ENCODE measurements around the gene CD27.
A peak's percentile ranks its signal among the peaks of the same experiment; 100 is the strongest.
"Not testable (repeated sequence)": the region's sequence is repeated elsewhere in the genome, so short reads cannot be mapped to it uniquely, and the experiment has no call there.

Gene CD27

GRCh38 chr12:6444704-6445688, at the start of gene CD27:
TSS of gene CD27 (plus strand) at chr12:6444955. CDS start at chr12:6445096, 141 bp downstream.
- no peak for DNase-seq

GRCh38 chr12:6396031-6396430, 48.7 kb upstream of the CD27 start:
- no peak for DNase-seq

DNA sequence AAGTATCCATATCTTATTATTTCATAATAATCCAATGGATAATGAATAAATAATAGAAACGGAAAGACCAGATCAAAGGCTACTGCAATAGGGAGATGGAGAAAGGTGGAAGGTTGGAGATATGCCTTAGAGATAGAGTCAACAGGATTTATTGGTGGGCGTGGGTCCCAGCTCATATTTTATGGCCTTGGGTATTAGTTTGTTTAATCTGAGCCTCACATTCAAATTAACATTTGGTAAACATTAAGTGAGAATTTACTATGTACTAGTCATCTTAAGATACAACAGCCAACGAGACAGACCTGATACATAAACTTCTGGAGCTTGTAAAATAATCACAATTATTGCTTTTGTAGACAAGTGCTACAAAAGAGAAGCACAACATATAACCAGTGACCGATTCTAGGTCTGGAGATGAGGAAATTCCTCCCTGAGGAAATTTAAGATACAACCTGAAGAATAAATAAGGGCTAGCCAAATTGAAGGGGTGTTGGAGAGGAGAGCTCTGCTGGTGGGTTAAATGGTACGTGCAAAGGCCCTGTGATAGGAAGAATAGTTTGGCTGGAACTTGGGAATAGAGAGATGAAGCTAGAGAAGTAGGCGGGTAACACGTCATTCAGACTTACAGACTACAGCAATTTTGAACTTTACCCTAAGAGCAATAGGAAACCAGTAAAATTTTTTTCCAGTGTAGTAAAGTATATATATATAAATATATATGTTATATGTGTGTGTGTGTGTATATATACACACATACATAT, 44.7 kb upstream of the CD27 start:
- DNase-seq, result no peak

DNA sequence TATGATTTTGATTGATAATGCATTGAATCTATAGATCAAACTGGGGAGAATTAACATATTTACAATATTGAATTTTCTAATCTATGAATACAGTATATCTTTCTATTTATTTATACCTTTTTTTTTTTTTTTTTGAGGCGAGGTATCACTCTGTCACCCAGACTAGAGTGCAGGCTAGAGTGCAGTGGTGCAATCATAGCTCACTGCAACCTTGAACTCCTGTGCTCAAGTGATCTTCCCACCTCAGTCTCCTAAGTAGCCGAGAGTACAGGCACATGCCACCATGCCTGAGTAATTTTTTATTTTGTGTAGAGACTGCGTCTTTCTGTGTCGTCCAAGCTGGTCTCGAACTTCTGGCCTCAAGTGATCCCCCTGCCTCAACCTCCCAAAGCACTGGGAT, 40.4 kb upstream of the CD27 start:
- DNase-seq, result no peak

DNA sequence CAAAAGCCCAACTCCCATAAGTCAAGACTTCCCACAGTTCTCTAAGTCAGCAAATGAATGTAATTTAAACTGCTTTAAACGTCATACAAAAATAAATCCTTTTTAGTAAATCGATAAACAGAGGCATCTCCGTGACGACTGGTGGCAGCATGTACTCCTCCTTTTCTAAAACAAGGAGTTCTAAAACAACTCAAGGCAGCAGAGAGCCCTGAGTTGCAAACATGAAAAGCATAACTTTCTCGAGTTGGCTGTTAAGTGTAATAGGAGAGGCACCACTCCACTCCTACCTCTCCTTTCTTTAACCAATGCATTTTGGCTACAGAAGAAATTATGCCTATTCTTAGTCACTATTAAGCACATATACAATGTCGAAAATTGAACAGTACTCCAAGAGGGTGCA, 38.8 kb upstream of the CD27 start:
- no peak for DNase-seq

- DNase-seq, result no peak
Observed at GRCh38 chr12:6407236-6407954, 37.4 kb upstream of the CD27 start.

GRCh38 chr12:6416596-6416995, 28.2 kb upstream of the CD27 start:
- no peak for DNase-seq

DNA sequence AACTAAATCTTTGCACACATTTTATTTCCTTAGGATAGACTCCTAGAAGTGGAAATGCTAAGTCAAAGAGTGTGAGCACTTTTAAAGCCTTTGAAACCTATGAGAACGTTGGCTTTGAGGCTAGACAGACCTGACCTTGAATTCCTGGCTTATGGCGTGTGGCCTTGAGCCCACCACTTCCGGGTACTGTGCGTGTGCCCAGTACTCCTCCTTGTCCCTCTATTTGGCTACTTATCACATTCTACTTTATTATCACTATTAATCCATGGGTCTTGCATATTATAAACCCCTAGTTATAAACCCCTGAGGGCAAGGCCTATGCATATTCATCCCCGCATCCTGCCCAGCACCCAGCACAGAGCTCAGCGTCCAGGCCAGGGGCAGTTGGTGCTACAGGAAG, 26.0 kb upstream of the CD27 start:
- no peak for DNase-seq

DNA sequence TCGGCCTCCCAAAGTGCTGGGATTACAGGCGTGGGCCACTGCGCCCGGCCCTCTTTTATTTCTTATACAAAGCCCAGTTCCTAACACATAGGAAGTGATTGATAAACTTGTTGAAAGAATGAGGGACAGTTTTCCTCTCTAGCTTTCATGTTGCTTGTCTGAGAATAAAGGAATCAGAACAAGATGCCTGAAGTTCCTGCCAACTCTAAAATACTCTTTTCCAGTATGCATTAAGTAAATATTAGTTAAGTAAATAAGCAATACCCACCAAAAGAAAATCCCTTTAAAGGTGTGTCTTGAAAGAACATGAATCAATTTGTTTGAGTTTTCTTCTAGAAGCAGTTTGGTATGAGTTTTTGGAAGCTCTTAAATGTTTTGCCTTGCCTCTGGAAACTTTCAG, 24.4 kb upstream of the CD27 start:
- DNase-seq, result no peak

DNA sequence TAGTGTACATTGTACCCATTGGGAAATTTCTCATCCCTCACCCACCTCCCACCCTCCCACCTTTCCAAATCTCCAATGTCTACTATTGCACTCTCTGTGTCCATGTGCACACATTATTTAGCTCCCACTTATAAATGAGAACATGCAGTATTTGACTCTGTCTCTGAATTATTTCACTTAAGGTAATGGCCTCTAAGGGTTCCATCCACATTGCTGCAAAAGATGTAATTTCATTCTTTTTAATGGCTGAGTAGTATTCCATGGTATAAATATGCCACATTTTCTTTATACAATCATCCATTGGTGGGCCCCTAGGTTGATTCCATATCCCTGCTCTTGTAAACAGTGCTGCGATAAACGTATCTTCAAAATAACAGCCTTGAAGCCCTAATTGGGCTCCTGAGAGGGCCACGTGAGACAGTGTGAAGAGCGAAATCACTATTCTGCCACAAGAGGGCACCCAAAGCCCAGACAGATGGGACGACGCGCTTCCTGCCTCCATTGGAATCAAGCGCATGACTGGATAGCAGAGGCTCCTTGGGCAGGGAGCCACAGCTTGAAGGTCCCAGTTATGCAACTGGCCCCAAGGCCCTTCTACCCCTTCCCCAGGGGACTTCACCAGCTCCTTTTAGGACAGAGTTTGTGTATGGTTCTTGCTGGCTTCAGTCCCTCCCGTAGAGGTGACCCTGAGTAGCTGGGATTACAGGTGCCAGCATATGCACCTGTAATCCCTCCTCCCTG, 21.3 kb upstream of the CD27 start:
- DNase-seq, result peak; percentile 86

DNA sequence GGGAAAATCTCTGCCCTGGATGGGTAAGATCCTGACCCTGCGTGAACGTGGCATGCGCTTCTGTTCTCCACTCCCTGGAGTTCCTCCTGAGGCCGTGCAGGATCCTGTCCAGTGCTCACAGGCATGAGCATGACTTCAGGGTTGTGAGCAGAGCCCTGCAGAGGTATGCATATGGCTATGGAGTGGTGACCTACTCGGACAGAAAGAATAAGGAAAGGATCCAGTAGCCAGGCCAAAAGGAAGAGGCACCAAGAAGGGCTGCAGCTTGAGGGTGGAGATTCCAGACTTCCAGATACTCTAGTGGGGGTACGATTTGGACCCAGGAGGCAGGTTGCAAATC, 20.8 kb upstream of the CD27 start:
- no peak for DNase-seq

DNA sequence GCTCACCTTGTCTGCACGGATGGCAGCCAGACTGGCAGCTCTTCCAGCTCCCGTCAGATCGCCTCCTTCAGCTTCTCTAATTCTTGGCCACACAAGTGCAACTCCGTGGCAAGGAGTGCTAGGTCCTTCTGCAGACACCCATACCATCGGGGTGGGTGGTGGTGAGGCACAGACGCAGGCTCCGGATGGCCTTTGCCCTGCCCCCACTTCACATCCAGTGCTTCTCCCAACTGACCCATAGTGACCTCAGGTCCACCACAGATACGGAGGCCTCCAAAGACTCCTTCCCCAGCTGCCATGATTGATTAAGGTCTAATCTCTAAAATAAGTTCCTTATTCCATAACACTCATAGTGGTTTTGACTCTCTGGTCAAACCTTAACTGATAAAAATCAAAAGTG, 19.9 kb upstream of the CD27 start:
- DNase-seq, result no peak

DNA sequence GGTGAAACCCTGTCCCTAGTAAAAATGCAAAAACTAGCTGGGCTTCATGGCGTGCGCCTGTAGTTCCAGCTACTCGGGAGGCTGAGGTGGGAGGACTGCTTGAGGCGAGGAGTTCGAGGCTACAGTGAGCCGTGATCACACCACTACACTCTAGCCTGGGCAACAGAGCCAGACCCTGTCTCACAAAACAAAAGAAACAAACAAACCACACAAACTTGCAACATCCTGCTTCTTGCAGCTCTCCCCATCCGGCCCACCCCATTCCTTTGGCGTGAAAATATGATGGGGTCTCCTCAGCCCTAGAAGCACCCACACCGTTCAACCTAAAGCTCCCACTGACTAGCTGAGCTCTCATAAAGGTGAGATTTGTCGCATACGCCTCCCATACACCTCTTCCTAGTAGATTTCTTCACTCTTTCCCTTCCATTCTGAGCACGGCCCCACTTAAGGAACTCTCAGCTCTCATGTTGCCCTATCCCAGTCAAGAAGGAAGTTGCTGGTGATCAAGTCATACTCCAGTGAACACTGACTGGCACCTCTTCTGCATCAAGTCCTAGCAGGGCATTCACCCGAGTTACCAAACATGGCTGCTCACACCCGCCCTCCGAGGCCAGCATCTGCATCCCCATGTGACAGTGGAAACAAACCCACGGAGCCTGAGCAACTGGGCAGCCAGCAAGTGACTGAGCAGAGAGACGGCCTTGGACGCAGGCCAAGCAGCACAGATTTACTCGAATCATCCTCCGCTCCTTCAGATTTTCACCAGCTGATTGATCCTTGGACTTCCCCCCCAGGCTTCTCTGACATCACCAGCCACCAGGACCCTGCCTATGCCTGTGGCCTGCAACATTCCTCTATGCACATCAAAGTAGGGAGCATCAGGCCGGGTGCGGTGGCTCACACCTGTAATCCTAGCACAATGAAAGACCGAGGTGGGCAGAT, 18.9 kb upstream of the CD27 start:
- DNase-seq, result peak; percentile 32

DNA sequence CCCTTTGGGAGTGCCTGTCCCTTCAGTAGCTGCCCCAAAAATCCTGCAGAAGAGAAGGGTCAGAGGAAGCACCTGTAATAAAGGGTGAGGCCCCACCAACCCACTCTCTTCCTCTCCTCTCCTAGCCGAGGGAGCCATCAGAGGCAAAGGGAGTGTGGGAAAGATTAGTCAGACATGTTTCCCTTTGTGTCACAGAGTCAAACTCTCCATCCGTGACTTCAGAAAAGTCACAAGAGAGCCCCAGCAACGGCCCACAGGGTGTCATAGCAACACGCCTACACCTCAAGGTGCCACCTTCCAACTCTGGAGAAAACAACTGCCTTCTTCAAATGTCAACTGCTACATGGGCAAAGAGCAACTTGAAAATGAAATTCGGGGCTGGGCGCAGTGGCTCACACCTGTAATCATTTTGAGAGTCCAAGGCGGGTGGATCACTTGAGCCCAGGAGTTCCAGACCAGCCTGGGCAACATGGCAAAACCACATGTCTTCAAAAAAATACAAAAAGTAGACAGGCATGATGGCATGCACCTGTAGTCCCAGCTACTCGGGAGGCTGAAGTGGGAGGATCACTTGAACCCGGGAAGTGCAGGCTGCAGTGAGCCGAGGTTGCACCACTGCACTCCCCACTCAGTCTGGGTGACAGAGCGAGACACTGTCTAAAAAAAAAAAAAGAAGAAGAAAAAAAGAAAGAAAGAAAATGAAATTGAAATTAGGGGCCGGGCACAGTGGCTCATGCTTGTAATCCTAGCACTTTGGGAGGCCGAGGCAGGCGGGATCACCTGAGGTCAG, 17.7 kb upstream of the CD27 start:
- DNase-seq, result no peak

DNA sequence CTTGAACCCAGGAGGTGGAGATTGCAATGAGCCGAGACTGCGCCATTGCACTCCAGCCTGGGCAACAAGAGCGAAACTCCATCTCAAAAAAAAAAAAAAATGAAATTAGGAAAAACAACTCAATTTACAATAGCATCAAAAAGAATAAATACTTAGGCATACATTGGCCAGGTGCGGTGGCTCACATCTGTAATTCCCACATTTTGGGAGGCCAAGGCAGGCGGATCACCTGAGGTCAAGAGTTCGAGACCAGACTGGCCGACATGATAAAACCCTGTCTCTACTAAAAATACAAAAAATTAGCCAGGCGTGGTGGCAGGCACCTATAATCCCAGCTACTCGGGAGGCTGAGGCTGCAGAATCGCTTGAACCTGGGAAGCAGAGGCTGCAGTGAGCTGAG, 17.0 kb upstream of the CD27 start:
- not testable (repeated sequence) for DNase-seq

DNA sequence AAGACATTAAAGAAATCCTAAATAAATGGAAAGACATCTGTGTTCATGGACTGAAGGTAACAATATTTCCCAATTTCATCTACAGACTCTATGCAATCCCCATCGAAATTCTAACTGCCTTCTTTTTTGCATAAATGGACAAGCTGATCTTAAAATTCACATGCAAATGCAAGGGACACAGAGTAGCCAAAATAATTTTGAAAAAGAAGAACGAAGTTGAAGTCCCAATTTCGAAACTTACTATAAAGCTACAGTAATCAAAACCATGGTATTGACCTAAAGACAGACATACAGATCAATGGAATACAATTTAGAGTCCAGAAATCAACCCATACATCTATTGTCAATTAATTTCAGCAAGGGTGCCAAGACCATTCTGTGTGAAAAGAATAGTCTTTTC, 16.4 kb upstream of the CD27 start:
- no peak for DNase-seq

DNA sequence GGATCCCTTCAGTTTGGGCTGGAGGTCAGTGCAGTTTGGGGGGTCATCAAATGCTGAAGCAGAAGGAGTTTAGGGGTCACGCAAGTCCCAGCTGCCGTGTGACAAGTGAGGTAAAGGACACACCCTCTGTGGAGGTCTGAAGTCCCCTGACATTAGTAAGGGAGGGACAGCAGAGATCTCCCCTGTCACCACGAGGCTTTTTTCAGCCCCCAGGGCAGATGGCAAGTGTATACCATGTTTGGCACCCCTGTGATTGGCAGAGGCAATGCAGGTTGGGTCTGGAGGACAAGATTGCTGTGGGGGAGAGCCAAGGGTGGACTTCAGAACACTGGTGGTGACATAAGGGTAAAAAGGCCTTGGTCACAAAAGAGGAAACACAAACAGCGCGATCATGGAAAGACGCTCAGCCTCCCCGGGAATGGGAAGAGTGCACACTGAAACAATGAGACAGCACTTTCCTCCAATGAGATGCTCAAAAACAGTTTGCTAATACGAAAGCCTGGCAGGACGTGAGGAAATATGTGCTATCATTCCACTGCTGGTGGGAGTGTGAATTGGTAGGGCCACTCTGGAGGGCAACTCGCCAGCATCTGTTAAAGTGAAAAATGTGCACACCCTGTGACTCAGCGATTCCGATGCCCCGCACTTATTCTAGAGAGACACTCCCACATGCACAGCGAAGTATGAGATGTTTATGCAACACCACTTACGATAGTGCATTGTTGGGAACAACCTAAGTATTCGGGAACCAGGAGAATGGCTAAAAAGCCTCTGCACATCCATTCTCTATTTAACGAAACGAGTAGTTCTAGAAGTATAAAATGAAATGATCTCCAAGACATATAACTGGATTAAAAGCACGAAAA, 14.4 kb upstream of the CD27 start:
- peak; percentile 53 for DNase-seq

DNA sequence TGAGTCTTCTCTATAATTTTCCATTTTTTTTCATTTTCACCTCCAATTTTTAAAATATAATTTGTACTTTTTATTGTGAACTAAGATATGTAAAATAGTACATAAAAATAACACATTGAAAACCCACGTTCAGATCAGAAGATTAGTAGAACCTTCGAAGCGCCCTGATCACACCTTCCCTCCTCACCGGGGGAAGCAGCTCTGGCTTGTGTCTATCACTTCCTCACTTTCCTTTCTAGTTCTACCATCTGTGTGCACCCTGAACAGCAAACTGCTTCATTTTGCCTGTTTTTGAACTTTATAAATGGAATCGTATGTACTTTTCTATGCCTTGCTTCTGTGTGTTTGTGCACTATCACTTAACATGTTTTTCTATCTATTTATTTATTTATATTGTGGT, 11.8 kb upstream of the CD27 start:
- DNase-seq, result no peak

Data from GDM1 (cell line).